Esophagus mucosa (tissue), 1 donor: ENCODE data around the gene TMEM178B. TPM values are rescaled to one million over a fixed set of nuclear protein-coding genes. Genes with fewer than 3 reads are reported as not detected.
"Not testable (repeated sequence)": the region's sequence is repeated elsewhere in the genome, so short reads cannot be mapped to it uniquely, and the experiment has no call there.

Source experiments
- ATAC-seq: fragments of 200-7000 bp; cut with Tn5 transposase; one replicate; pipeline ENCODE4 v1.9.1; 2020
- total RNA-seq: library from RNA; stranded (reverse); gene quantifications from one replicate; pipeline ENCODE4 v1.2.4, GENCODE V29; 2023
- donor health status: DM: yes; HTN: yes; CAD: no.

Gene TMEM178B
- total RNA-seq, 1 donor from 2014 or later: 4.0 TPM

GRCh38 chr7:141144921-141145629 is 71.2 kb downstream of the TMEM178B start:
- no peak for ATAC-seq

GRCh38 chr7:141145630-141145982 is 71.7 kb downstream of the TMEM178B start:
- ATAC-seq: no peak

GRCh38 chr7:141147482-141147881 is 73.6 kb downstream of the TMEM178B start:
- ATAC-seq: no peak

GRCh38 chr7:141150465-141150864 is 76.6 kb downstream of the TMEM178B start:
- ATAC-seq: no peak

- ATAC-seq: no peak
These were observed 77.9 kb downstream of the TMEM178B start for GRCh38 chr7:141151746-141152145.

- no peak for ATAC-seq
These were observed 79.4 kb downstream of the TMEM178B start for GRCh38 chr7:141153231-141153630.

- no peak for ATAC-seq
These were observed 80.4 kb downstream of the TMEM178B start for GRCh38 chr7:141154131-141154732.

GRCh38 chr7:141156407-141156806 is 82.5 kb downstream of the TMEM178B start:
- ATAC-seq: no peak

- ATAC-seq: no peak
These were observed 83.4 kb downstream of the TMEM178B start for GRCh38 chr7:141157138-141157765.

- peak; percentile 85 for ATAC-seq
These were observed 84.7 kb downstream of the TMEM178B start for GRCh38 chr7:141158561-141158960.

GRCh38 chr7:141160246-141160860 is 86.5 kb downstream of the TMEM178B start:
- ATAC-seq: no peak

- peak; percentile 57 for ATAC-seq
These were observed 88.0 kb downstream of the TMEM178B start for GRCh38 chr7:141161550-141162535.

GRCh38 chr7:141165521-141165920 is 91.7 kb downstream of the TMEM178B start:
- no peak for ATAC-seq

GRCh38 chr7:141166926-141167325 is 93.1 kb downstream of the TMEM178B start:
- ATAC-seq: no peak

GRCh38 chr7:141167381-141167964 is 93.6 kb downstream of the TMEM178B start:
- ATAC-seq: no peak

- not testable (repeated sequence) for ATAC-seq
These were observed 95.3 kb downstream of the TMEM178B start for GRCh38 chr7:141169157-141169556.

GRCh38 chr7:141175728-141176127 is 101.9 kb downstream of the TMEM178B start:
- not testable (repeated sequence) for ATAC-seq

- ATAC-seq: not testable (repeated sequence)
These were observed 103.3 kb downstream of the TMEM178B start for GRCh38 chr7:141177120-141177519.

GRCh38 chr7:141178486-141179135 is 104.7 kb downstream of the TMEM178B start:
- ATAC-seq: no peak

- ATAC-seq: no peak
These were observed 107.9 kb downstream of the TMEM178B start for GRCh38 chr7:141181812-141182211.

GRCh38 chr7:141184532-141185190 is 110.8 kb downstream of the TMEM178B start:
- ATAC-seq: no peak
